Gastroesophageal sphincter (tissue), 4 donors: ENCODE data around the gene PIP5K1B. TPM values are rescaled to one million over a fixed set of nuclear protein-coding genes. Genes with fewer than 3 reads are reported as not detected.

Source experiments
- ATAC-seq: fragments of 150-250 bp; one replicate; pipeline ENCODE4 v1.9.1; 2016; ENCODE audit warnings: mild to moderate bottlenecking, moderate library complexity
- H3K27ac ChIP-seq, 4 donors: fragments of 200-600 bp; sonication (generic) in 3 of 4; 1 replicate in 3 of 4; 2 replicates in 1 of 4; pipeline ENCODE4 v1.5.1; 2016 to 2019
- H3K27me3 ChIP-seq: fragments of 200-600 bp; sonication (generic); one replicate; pipeline ENCODE4 v1.5.1; 2019
- H3K36me3 ChIP-seq, 2 donors: fragments of 200-600 bp; sonication (generic); one replicate each; pipeline ENCODE4 v1.5.1; 2019; ENCODE audit warnings: control low read depth in 1 of 2
- H3K4me1 ChIP-seq, 3 donors: fragments of 200-600 bp; sonication (generic); 1 replicate in 2 of 3; 2 replicates in 1 of 3; pipeline ENCODE4 v1.5.1; 2016 to 2019; ENCODE audit warnings: control low read depth in 2 of 3
- H3K4me3 ChIP-seq, 2 donors: fragments of 200-600 bp; sonication (generic); one replicate each; pipeline ENCODE4 v1.5.1; 2019; ENCODE audit warnings: mild to moderate bottlenecking in 1 of 2, moderate library complexity in 1 of 2
- H3K9me3 ChIP-seq, 3 donors: fragments of 200-600 bp; sonication (generic); one replicate each; pipeline ENCODE4 v1.5.1; 2017 to 2019; ENCODE audit warnings: control low read depth in 2 of 3
- EP300 ChIP-seq: sonication (generic); formaldehyde crosslinking; IDR thresholded peaks from one replicate; pipeline ENCODE4 v1.6.1; 2017; ENCODE audit warnings: antibody characterized with exemption, mild to moderate bottlenecking
- POLR2A ChIP-seq, 2 donors: fragments of 450-650 bp; IDR thresholded peaks; one replicate each; pipeline ENCODE4 v1.6.1; 2017; ENCODE audit warnings: antibody characterized with exemption in 2 of 2, mild to moderate bottlenecking in 2 of 2, moderate library complexity in 1 of 2
- POLR2AphosphoS5 ChIP-seq: sonication (generic); formaldehyde crosslinking; IDR thresholded peaks from one replicate; pipeline ENCODE4 v1.6.1; 2017; ENCODE audit warnings: antibody characterized with exemption
- WGBS, 2 donors: methylation state at CpG; one replicate each; pipeline ENCODE4 v1.1.5; 2018; ENCODE audit warnings: low coverage in 1 of 2; 5-methylcytosine and 5-hydroxymethylcytosine counted together
- total RNA-seq, 4 donors: library from RNA; depleted of rRNA; stranded (reverse); fragments of >200 nt; gene quantifications; one replicate each; pipeline ENCODE4 v1.1.0, GENCODE V29; 2016
- TF ChIP-seq, protein P1 (sequence below), 4 experiments: fragments of 200-600 bp in 2 of 4; fragments of 450-650 bp in 2 of 4; sonication (generic) in 1 of 4; IDR thresholded peaks; one replicate each; pipeline ENCODE4 v1.5.1; 2017 to 2019; ENCODE audit warnings: antibody characterized with exemption in 4 of 4, mild to moderate bottlenecking in 2 of 4, moderate library complexity in 2 of 4

Gene PIP5K1B
- total RNA-seq, 4 donors from 2014 or later: 0.67 to 5.1 (median 1.2) TPM

GRCh38 chr9:68876681-68877080, 171.6 kb downstream of the PIP5K1B start:
- Histone ChIP-seq H3K4me3 (no peak overlapping the region), H3K27ac (no peak overlapping the region), H3K36me3 (no peaks in the 10 kb centered on the region), H3K27me3 (no peaks in the 10 kb centered on the region), H3K9me3 (no peaks in the 10 kb centered on the region), H3K4me1 (peaks cover 0 to 7% (median 0%) of the 10 kb centered on the region in 3 donors)
- TF ChIP-seq POLR2A (IDR thresholded peaks at IDR 0.05) (no peak), EP300 (no peak), POLR2AphosphoS5 (no peak)
- TF ChIP-seq, protein P1, sequence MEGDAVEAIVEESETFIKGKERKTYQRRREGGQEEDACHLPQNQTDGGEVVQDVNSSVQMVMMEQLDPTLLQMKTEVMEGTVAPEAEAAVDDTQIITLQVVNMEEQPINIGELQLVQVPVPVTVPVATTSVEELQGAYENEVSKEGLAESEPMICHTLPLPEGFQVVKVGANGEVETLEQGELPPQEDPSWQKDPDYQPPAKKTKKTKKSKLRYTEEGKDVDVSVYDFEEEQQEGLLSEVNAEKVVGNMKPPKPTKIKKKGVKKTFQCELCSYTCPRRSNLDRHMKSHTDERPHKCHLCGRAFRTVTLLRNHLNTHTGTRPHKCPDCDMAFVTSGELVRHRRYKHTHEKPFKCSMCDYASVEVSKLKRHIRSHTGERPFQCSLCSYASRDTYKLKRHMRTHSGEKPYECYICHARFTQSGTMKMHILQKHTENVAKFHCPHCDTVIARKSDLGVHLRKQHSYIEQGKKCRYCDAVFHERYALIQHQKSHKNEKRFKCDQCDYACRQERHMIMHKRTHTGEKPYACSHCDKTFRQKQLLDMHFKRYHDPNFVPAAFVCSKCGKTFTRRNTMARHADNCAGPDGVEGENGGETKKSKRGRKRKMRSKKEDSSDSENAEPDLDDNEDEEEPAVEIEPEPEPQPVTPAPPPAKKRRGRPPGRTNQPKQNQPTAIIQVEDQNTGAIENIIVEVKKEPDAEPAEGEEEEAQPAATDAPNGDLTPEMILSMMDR (IDR thresholded peaks at IDR 0.05): no peak
- no peak for ATAC-seq
- 46 to 49% methylated on average over 3 of the region's 3 CpGs for WGBS, 2 donors

DNA sequence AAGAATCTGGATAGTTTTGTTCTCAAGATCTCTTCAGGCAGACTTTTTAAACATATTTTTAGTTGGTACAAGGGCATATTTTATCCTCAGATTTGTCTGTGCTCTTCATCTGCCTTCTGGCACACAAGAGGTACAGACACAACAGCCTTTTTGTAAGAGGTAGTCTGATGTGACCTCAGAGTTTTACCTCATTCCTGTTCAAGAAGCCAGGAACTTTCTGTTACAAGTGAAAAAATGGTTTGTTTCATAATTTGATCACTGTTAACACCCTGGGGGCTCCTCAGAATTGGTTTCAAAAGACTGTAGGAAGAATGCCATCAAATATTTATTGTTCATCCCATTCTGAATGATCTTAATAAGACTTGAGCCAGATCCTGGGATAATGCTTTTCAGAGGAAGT, 172.2 kb downstream of the PIP5K1B start:
- Histone ChIP-seq H3K4me3 (no peak overlapping the region), H3K27ac (no peak overlapping the region), H3K9me3 (no peaks in the 10 kb centered on the region), H3K4me1 (peaks cover 0 to 3% (median 0%) of the 10 kb centered on the region in 3 donors), H3K27me3 (no peaks in the 10 kb centered on the region), H3K36me3 (no peaks in the 10 kb centered on the region)
- TF ChIP-seq, protein P1 (IDR thresholded peaks at IDR 0.05): no peak
- no peak for TF ChIP-seq EP300
- no peak for TF ChIP-seq POLR2A (IDR thresholded peaks at IDR 0.05)
- no peak for TF ChIP-seq POLR2AphosphoS5
- ATAC-seq: no peak

- H3K9me3 ChIP-seq: no peaks in the 10 kb centered on the region
- TF ChIP-seq EP300 (no peak), POLR2A (IDR thresholded peaks at IDR 0.05) (no peak), POLR2AphosphoS5 (no peak)
- TF ChIP-seq, protein P1 (IDR thresholded peaks at IDR 0.05): no peak
- ATAC-seq: no peak
- no peaks in the 10 kb centered on the region for H3K36me3 ChIP-seq
- no peak overlapping the region for H3K27ac ChIP-seq
- H3K4me1 ChIP-seq: no peaks in the 10 kb centered on the region
- H3K27me3 ChIP-seq: no peaks in the 10 kb centered on the region
- no peak overlapping the region for H3K4me3 ChIP-seq
Measured at GRCh38 chr9:68878450-68878849, 173.4 kb downstream of the PIP5K1B start.

- Histone ChIP-seq H3K4me1 (no peaks in the 10 kb centered on the region), H3K27ac (no peak overlapping the region), H3K27me3 (no peaks in the 10 kb centered on the region), H3K36me3 (no peaks in the 10 kb centered on the region), H3K9me3 (no peaks in the 10 kb centered on the region), H3K4me3 (no peak overlapping the region)
- WGBS, 2 donors: 53 to 73% methylated on average over 3 of the region's 3 CpGs
- TF ChIP-seq EP300 (no peak), POLR2AphosphoS5 (no peak), POLR2A (IDR thresholded peaks at IDR 0.05) (no peak)
- TF ChIP-seq, protein P1 (IDR thresholded peaks at IDR 0.05): no peak
- no peak for ATAC-seq
Measured at GRCh38 chr9:68883224-68883623, 178.2 kb downstream of the PIP5K1B start.

DNA sequence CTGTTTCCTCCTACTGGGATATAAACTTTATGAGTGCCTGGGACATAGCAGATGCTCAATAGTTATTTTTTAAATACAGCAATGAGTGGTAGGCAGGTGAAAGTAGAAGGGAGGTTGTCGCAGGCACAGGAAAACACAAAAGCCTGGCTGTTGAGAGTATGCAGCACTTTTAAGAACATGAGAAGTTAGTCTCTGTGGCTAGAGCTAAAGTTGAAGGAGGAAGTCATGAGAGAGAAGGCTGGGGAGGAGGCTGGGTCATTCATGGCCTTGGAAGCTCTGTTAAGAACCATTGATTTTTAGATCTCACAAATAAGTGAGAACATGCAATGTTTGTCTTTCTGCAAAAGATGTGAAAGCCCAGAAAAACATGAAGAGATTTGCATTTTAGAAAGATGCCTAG, 182.2 kb downstream of the PIP5K1B start:
- H3K9me3 ChIP-seq: no peaks in the 10 kb centered on the region
- no peak overlapping the region for H3K27ac ChIP-seq
- ATAC-seq: no peak
- no peaks in the 10 kb centered on the region for H3K36me3 ChIP-seq
- H3K4me1 ChIP-seq: no peaks in the 10 kb centered on the region
- WGBS, 2 donors: 67 to 83% methylated on average over 1 of the region's 1 CpG
- no peak overlapping the region for H3K4me3 ChIP-seq
- no peaks in the 10 kb centered on the region for H3K27me3 ChIP-seq
- TF ChIP-seq EP300 (no peak), POLR2AphosphoS5 (no peak), POLR2A (IDR thresholded peaks at IDR 0.05) (no peak)
- TF ChIP-seq, protein P1 (IDR thresholded peaks at IDR 0.05): no peak
